HepG2 (cell line): Measurements from ENCODE around the gene NARF. TPM values are rescaled to one million over a fixed set of nuclear protein-coding genes. Genes with fewer than 3 reads are reported as not detected.

Experiments used
- CBX5 ChIP-seq: sonication (generic); formaldehyde crosslinking; IDR thresholded peaks from 2 replicates; pipeline ENCODE4 v1.4.0; 2020; ENCODE audit warnings: missing genetic modification reagents, borderline replicate concordance
- MTA3 ChIP-seq: sonication (generic); formaldehyde crosslinking; IDR thresholded peaks from 2 replicates; pipeline ENCODE4 v1.4.0; 2020; ENCODE audit warnings: missing genetic modification reagents
- NR2F6 ChIP-seq, 2 experiments: IDR thresholded peaks; 2 replicates each; pipeline ENCODE4 v1.6.1; 2016; ENCODE audit warnings: antibody characterized with exemption in 1 of 2, mild to moderate bottlenecking in 1 of 2
- PRPF4 ChIP-seq: fragments of 200-400 bp; formaldehyde crosslinking; IDR thresholded peaks from 2 replicates; pipeline ENCODE4 v1.6.1; 2016; ENCODE audit warnings: low read length, low read depth; ENCODE audit not compliant: poor library complexity, severe bottlenecking
- RFX5 ChIP-seq: IDR thresholded peaks from 2 replicates; pipeline ENCODE4 v1.6.1; 2011; ENCODE audit warnings: low read depth, low read length, improper control_type of control experiment
- TBL1XR1 ChIP-seq: fragments of 150-350 bp; IDR thresholded peaks from 2 replicates; pipeline ENCODE4 v1.6.1; 2014; ENCODE audit warnings: borderline replicate concordance, low read length; ENCODE audit not compliant: partially characterized antibody
- ZMYM2 ChIP-seq: sonication (generic); formaldehyde crosslinking; IDR thresholded peaks from 2 replicates; pipeline ENCODE4 v1.8.0; 2022; ENCODE audit warnings: mild to moderate bottlenecking, missing genetic modification reagents
- ZNF121 ChIP-seq: sonication (generic); formaldehyde crosslinking; IDR thresholded peaks from 2 replicates; pipeline ENCODE4 v1.5.0; 2020; ENCODE audit warnings: mild to moderate bottlenecking, missing genetic modification reagents
- ZNF546 ChIP-seq: sonication (generic); formaldehyde crosslinking; conservative IDR thresholded peaks from 2 replicates; pipeline ENCODE4 v1.8.1; 2023; ENCODE audit warnings: mild to moderate bottlenecking, missing genetic modification reagents
- ZNF557 ChIP-seq: sonication (generic); formaldehyde crosslinking; IDR thresholded peaks from 2 replicates; pipeline ENCODE4 v1.4.0; 2020; ENCODE audit warnings: missing genetic modification reagents
- ZNF564 ChIP-seq: sonication (generic); formaldehyde crosslinking; IDR thresholded peaks from 2 replicates; pipeline ENCODE4 v1.8.1; 2023; ENCODE audit warnings: mild to moderate bottlenecking, missing genetic modification reagents
- ZNF616 ChIP-seq: sonication (generic); formaldehyde crosslinking; IDR thresholded peaks from 2 replicates; pipeline ENCODE4 v1.5.0; 2020; ENCODE audit warnings: low read depth, mild to moderate bottlenecking, missing genetic modification reagents
- ZNF75D ChIP-seq: sonication (generic); formaldehyde crosslinking; IDR thresholded peaks from 2 replicates; pipeline ENCODE4 v1.8.1; 2023; ENCODE audit warnings: missing genetic modification reagents, mild to moderate bottlenecking, borderline replicate concordance
- ZNF773 ChIP-seq: sonication (generic); formaldehyde crosslinking; IDR thresholded peaks from 2 replicates; pipeline ENCODE4 v1.4.0; 2020; ENCODE audit warnings: missing genetic modification reagents, borderline replicate concordance
- ZSCAN9 ChIP-seq: IDR thresholded peaks from 2 replicates; pipeline ENCODE4 v1.6.1; 2016; ENCODE audit warnings: borderline replicate concordance
- polyA plus RNA-seq, 8 experiments: library from polyadenylated mRNA; depleted of rRNA in 3 of 8; stranded (reverse) in 7 of 8; unstranded in 1 of 8; fragments of >200 nt; fragmentation: Illumina TruSeq in 4 of 8; extraction: Trizol in 4 of 8; gene quantifications; 2 replicates each; pipeline versions ENCODE4 v1.2.1 to v1.2.3, GENCODE V29; 2011 to 2016; ENCODE audit warnings: low read depth in 4 of 8, missing spikeins in 1 of 8, mixed read lengths in 1 of 8; ENCODE audit not compliant: insufficient read depth in 1 of 8
- total RNA-seq, 5 experiments: library from RNA; depleted of rRNA; stranded (reverse); fragments of >200 nt; fragmentation: Illumina TruSeq; extraction: Trizol; gene quantifications; 2 replicates each; pipeline ENCODE4 v1.2.3, GENCODE V29; 2016; ENCODE audit warnings: low read depth in 1 of 5
- TF ChIP-seq, protein P1 (sequence below): sonication (generic); formaldehyde crosslinking; IDR thresholded peaks from 2 replicates; pipeline ENCODE4 v1.5.0; 2020; ENCODE audit warnings: missing genetic modification reagents
- TF ChIP-seq, protein P2 (sequence below): IDR thresholded peaks from 2 replicates; pipeline ENCODE4 v1.6.1; 2016; ENCODE audit warnings: low read depth
- TF ChIP-seq, protein P3 (sequence below): sonication (generic); formaldehyde crosslinking; IDR thresholded peaks from 2 replicates; pipeline ENCODE4 v1.5.1; 2020; ENCODE audit warnings: mild to moderate bottlenecking, moderate library complexity, missing genetic modification reagents
- TF ChIP-seq, protein P4 (sequence below): sonication (generic); formaldehyde crosslinking; IDR thresholded peaks from 2 replicates; pipeline ENCODE4 v1.4.0; 2020; ENCODE audit warnings: missing genetic modification reagents
- TF ChIP-seq, protein P5 (sequence below): sonication (generic); formaldehyde crosslinking; IDR thresholded peaks from 2 replicates; pipeline ENCODE4 v1.8.0; 2022; ENCODE audit warnings: mild to moderate bottlenecking, missing genetic modification reagents, moderate library complexity
- TF ChIP-seq, protein P6 (sequence below): sonication (generic); formaldehyde crosslinking; IDR thresholded peaks from 2 replicates; pipeline ENCODE4 v1.5.1; 2020; ENCODE audit warnings: missing genetic modification reagents, mild to moderate bottlenecking, borderline replicate concordance

Gene NARF
- total and polyA plus RNA-seq, 2 of the 13 experiments (the other 11 are each of a cell fraction or from before 2014, with no cell fraction given): 61.1 to 144 TPM

DNA sequence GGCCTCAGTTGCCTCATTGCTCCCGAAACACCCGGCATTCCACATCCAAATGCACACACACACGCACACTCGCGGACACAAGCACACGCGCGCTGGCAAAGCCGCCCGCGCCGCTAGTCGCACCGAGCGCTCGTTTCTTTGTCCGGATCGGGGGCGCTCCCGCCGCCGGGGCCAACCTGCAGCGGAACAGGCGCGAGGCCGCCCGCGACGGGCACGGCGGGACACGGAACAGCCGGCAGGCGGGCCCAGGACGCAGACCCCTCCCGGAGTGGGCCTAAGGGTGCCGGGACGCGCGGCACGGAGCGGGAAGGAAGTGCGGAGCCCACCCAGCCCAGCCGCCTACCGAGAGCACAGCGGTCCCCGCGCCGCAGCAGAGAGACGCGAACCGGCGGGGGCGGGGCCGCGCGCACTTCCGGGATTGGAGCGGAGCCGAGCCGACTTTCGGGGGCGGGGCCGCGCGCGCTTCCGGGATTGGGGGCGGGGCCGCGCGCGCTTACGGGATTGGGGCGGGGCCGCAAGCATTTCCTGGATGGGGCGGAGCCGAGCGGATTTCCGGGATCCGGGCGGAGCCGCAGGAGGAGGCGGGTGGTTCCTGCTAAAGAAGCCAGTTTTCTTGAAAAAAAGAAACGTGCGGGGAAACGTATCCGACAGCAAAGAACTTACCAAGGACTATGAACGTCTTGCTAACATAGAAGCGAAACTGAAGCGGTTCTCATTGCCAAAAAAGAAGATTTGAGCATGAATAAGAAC lies 8.0 kb upstream of the NARF start, which contains the start of gene CYBC1 (continued):
- TF ChIP-seq, protein P1, sequence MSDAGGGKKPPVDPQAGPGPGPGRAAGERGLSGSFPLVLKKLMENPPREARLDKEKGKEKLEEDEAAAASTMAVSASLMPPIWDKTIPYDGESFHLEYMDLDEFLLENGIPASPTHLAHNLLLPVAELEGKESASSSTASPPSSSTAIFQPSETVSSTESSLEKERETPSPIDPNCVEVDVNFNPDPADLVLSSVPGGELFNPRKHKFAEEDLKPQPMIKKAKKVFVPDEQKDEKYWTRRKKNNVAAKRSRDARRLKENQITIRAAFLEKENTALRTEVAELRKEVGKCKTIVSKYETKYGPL (CRISPR knock-in tag): no peak; the same call in 1 of the 2 replicates
- TF ChIP-seq TBL1XR1 (no peak), ZNF557 (CRISPR knock-in tag) (no peak), ZNF75D (no peak), ZSCAN9 (CRISPR knock-in tag) (0 out of 2 replicates have a peak, but pooled peaks have one; percentile 47), RFX5 (0 out of 2 replicates have a peak, but pooled peaks have one; percentile 32), ZNF121 (CRISPR knock-in tag) (no peak), NR2F6 (IDR thresholded peaks at IDR 0.05) (no peak), NR2F6 (CRISPR knock-in tag; IDR thresholded peaks at IDR 0.05) (no peak), ZNF564 (CRISPR knock-in tag) (peak; percentile 92), PRPF4 (no peak), ZMYM2 (CRISPR knock-in tag) (no peak), CBX5 (CRISPR knock-in tag) (no peak), ZNF546 (CRISPR knock-in tag) (0 out of 2 replicates have a peak, but pooled peaks have one; percentile 75), ZNF773 (CRISPR knock-in tag) (no peak), ZNF616 (peak; percentile 72), MTA3 (CRISPR knock-in tag) (no peak)
- TF ChIP-seq, protein P2, sequence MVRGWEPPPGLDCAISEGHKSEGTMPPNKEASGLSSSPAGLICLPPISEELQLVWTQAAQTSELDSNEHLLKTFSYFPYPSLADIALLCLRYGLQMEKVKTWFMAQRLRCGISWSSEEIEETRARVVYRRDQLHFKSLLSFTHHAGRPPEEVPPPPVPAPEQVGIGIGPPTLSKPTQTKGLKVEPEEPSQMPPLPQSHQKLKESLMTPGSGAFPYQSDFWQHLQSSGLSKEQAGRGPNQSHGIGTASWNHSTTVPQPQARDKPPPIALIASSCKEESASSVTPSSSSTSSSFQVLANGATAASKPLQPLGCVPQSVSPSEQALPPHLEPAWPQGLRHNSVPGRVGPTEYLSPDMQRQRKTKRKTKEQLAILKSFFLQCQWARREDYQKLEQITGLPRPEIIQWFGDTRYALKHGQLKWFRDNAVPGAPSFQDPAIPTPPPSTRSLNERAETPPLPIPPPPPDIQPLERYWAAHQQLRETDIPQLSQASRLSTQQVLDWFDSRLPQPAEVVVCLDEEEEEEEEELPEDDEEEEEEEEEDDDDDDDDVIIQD: no peak
- TF ChIP-seq, protein P3, sequence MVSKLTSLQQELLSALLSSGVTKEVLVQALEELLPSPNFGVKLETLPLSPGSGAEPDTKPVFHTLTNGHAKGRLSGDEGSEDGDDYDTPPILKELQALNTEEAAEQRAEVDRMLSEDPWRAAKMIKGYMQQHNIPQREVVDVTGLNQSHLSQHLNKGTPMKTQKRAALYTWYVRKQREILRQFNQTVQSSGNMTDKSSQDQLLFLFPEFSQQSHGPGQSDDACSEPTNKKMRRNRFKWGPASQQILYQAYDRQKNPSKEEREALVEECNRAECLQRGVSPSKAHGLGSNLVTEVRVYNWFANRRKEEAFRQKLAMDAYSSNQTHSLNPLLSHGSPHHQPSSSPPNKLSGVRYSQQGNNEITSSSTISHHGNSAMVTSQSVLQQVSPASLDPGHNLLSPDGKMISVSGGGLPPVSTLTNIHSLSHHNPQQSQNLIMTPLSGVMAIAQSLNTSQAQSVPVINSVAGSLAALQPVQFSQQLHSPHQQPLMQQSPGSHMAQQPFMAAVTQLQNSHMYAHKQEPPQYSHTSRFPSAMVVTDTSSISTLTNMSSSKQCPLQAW (CRISPR knock-in tag): no peak
- TF ChIP-seq, protein P4, sequence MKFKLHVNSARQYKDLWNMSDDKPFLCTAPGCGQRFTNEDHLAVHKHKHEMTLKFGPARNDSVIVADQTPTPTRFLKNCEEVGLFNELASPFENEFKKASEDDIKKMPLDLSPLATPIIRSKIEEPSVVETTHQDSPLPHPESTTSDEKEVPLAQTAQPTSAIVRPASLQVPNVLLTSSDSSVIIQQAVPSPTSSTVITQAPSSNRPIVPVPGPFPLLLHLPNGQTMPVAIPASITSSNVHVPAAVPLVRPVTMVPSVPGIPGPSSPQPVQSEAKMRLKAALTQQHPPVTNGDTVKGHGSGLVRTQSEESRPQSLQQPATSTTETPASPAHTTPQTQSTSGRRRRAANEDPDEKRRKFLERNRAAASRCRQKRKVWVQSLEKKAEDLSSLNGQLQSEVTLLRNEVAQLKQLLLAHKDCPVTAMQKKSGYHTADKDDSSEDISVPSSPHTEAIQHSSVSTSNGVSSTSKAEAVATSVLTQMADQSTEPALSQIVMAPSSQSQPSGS (CRISPR knock-in tag): peak; percentile 34; the same call in 1 of the 2 replicates
- TF ChIP-seq, protein P5, sequence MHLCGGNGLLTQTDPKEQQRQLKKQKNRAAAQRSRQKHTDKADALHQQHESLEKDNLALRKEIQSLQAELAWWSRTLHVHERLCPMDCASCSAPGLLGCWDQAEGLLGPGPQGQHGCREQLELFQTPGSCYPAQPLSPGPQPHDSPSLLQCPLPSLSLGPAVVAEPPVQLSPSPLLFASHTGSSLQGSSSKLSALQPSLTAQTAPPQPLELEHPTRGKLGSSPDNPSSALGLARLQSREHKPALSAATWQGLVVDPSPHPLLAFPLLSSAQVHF (CRISPR knock-in tag): no peak; the same call in 1 of the 2 replicates
- TF ChIP-seq, protein P6, sequence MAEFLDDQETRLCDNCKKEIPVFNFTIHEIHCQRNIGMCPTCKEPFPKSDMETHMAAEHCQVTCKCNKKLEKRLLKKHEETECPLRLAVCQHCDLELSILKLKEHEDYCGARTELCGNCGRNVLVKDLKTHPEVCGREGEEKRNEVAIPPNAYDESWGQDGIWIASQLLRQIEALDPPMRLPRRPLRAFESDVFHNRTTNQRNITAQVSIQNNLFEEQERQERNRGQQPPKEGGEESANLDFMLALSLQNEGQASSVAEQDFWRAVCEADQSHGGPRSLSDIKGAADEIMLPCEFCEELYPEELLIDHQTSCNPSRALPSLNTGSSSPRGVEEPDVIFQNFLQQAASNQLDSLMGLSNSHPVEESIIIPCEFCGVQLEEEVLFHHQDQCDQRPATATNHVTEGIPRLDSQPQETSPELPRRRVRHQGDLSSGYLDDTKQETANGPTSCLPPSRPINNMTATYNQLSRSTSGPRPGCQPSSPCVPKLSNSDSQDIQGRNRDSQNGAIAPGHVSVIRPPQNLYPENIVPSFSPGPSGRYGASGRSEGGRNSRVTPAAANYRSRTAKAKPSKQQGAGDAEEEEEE (CRISPR knock-in tag): no peak
